Mucosa of descending colon (tissue), 3 donors: Measurements from ENCODE around the gene CEMIP. TPM values are rescaled to one million over a fixed set of nuclear protein-coding genes. Genes with fewer than 3 reads are reported as not detected.
A peak's percentile ranks its signal among the peaks of the same experiment; 100 is the strongest.

Source experiments
- ATAC-seq: fragments of 200-7000 bp; cut with Tn5 transposase; one replicate; pipeline ENCODE4 v1.9.1; 2020; ENCODE audit warnings: mild to moderate bottlenecking, moderate library complexity
- DNase-seq, 3 donors: peaks; one replicate each; pipeline ENCODE4 v3.0.0-alpha.2; 2020
- H3K36me3 ChIP-seq: fragments of 200-600 bp; one replicate; pipeline ENCODE4 v1.8.0; 2021; ENCODE audit warnings: low read depth, mild to moderate bottlenecking
- H3K4me1 ChIP-seq: fragments of 200-600 bp; one replicate; pipeline ENCODE4 v1.8.0; 2021; ENCODE audit warnings: low read depth, mild to moderate bottlenecking
- H3K4me3 ChIP-seq: fragments of 200-600 bp; one replicate; pipeline ENCODE4 v1.8.0; 2021; ENCODE audit warnings: mild to moderate bottlenecking
- H3K9me3 ChIP-seq: fragments of 200-600 bp; one replicate; pipeline ENCODE4 v1.8.0; 2021; ENCODE audit warnings: mild to moderate bottlenecking
- intact Hi-C, 2 donors: fragments of 100-400 bp; cut with DNase I in 1 of 2; cut with micrococcal nuclease in 1 of 2; formaldehyde crosslinking; loops; one replicate each; pipeline versions ENCODE4 v1.11.0 to v1.11.1; 2022; cut with DNase I, micrococcal nuclease
- total RNA-seq, 3 donors: library from RNA; stranded (reverse); fragmentation: NEBNext Ultra II Directional in 2 of 3; extraction: Animal tissue kit (Norgen Biotek cat#: 25700) in 2 of 3; gene quantifications; one replicate each; pipeline versions ENCODE4 v1.2.1 to v1.2.4, GENCODE V29; 2021 to 2023
- TF ChIP-seq, protein P1 (sequence below): fragments of 200-600 bp; IDR thresholded peaks from one replicate; pipeline ENCODE4 v1.8.0; 2022; ENCODE audit warnings: antibody characterized with exemption, mild to moderate bottlenecking
- donor health status: DM: no; HTN: no; CAD: no; lungs with moderate emphysema.
- donor health status: DM: no; HTN: no; CAD: no.
- donor health status: DM: no; HTN: yes; CAD: no.

Gene CEMIP
- total RNA-seq, 3 donors from 2014 or later, result 0.63 to 2.2 (median 1.4) TPM

DNA sequence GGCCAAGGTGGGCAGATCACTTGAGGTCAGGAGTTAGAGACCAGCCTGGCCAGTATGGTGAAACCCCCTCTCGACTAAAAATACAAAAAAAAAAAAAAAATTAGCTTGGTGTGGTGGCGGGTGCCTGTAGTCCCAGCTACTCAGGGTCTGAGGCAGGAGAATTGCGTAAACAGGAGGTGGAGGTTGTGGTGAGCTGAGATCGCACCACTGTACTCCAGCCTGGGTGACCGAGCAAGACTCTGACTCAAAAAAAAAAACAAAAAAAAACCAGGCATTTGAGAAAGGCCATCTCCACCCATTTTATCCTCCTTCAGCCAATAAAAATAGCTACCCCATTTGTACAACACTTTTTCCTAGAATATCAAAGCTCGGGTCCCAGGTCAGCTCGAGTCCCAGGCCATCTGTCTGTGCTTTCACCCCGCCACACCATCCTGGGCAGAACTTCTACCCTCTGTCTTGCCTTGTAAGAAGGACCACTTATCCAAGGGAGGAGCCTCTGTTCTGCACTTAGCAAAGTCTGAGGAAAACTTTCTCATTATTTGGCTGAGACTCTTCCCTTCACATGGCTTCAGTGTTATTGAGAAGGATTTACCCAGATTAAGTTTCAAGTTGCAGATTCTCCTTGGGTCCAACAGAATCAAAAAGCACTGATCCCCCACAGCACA lies 111.3 kb downstream of the CEMIP start:
- Histone ChIP-seq H3K9me3 (no peaks in the 10 kb centered on the region), H3K36me3 (no peaks in the 10 kb centered on the region), H3K4me1 (no peaks in the 10 kb centered on the region), H3K4me3 (no peak overlapping the region)
- TF ChIP-seq, protein P1, sequence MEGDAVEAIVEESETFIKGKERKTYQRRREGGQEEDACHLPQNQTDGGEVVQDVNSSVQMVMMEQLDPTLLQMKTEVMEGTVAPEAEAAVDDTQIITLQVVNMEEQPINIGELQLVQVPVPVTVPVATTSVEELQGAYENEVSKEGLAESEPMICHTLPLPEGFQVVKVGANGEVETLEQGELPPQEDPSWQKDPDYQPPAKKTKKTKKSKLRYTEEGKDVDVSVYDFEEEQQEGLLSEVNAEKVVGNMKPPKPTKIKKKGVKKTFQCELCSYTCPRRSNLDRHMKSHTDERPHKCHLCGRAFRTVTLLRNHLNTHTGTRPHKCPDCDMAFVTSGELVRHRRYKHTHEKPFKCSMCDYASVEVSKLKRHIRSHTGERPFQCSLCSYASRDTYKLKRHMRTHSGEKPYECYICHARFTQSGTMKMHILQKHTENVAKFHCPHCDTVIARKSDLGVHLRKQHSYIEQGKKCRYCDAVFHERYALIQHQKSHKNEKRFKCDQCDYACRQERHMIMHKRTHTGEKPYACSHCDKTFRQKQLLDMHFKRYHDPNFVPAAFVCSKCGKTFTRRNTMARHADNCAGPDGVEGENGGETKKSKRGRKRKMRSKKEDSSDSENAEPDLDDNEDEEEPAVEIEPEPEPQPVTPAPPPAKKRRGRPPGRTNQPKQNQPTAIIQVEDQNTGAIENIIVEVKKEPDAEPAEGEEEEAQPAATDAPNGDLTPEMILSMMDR, result no peak
- DNase-seq, result no peak
- ATAC-seq, result no peak
- intact Hi-C loops, result no loop called here

DNA sequence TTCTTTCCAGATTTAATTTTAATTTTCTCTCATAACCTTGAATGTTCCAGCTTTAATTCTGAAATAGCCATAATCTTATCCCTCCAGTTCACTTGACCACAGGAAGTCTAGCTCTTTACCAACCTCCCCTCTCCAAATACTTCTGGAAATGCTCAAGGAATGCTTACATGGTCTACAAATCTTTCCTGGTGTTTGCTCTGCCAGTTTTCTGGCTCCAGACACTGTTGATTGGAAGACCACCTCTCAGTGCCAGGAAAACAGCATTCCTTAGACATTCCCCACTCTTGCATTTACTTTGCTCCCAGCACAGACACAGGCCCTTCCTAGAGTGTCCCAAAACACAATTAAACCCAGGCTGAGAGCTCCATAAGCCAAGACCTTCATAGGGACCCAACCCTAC lies 111.8 kb downstream of the CEMIP start:
- intact Hi-C loops, result no loop called here

DNA sequence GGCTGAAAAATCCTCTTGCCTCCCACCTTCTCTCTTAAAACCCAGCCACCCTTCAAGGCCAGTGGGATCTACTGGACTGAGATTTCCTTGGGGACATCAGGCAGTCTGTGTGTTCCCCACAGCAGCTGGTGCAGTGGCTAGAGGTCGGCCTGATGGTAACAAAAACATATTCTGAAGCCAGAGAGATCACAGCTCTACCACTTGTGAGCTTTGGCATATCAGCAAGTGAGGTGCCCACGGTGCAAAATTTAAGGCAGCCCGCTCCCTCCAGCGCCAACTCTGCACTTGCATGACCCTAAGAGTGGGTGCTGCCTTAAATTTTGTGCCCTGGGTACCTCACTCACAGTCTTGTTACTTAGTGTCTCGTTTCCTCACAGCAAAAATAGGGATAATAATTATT lies 113.2 kb downstream of the CEMIP start:
- no peak for ATAC-seq
- TF ChIP-seq, protein P1, result no peak
- Histone ChIP-seq H3K4me3 (no peak overlapping the region), H3K9me3 (peaks cover 5% of the 10 kb centered on the region), H3K4me1 (no peaks in the 10 kb centered on the region), H3K36me3 (no peaks in the 10 kb centered on the region)
- intact Hi-C loops, result no loop called here
- DNase-seq, result no peak

More for the DNA sequence above, 111.8 kb downstream of the CEMIP start:
- no peak for ATAC-seq
- TF ChIP-seq, protein P1, result no peak
- Histone ChIP-seq H3K4me1 (no peaks in the 10 kb centered on the region), H3K9me3 (peaks cover 2% of the 10 kb centered on the region), H3K4me3 (no peak overlapping the region), H3K36me3 (no peaks in the 10 kb centered on the region)
- no peak for DNase-seq

DNA sequence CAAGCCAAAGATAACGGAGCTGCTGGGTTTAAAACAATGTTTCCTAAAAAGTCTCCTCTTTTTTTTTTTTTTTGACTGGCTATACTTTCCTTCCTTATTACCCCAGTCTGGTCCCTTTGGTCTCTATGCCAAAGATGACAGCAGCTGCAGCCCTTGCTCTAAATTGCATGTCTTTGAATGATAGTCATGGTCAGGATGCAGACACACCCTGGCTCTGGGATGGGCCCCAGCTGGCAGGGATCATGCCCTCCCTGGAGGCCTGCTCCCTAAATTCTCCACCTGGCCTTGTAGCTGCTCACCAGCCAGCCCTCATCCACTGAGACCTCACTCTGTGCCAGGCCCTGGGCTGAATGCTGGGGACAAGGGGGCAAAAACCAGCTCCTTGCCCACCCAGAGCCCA lies 114.6 kb downstream of the CEMIP start:
- Histone ChIP-seq H3K4me1 (no peaks in the 10 kb centered on the region), H3K36me3 (no peaks in the 10 kb centered on the region), H3K9me3 (peaks cover 5% of the 10 kb centered on the region), H3K4me3 (no peak overlapping the region)
- DNase-seq (peak in 1 of 3 donors; percentile 21), ATAC-seq (peak; percentile 80)
- TF ChIP-seq, protein P1, result no peak
- intact Hi-C loops, result no loop called here

DNA sequence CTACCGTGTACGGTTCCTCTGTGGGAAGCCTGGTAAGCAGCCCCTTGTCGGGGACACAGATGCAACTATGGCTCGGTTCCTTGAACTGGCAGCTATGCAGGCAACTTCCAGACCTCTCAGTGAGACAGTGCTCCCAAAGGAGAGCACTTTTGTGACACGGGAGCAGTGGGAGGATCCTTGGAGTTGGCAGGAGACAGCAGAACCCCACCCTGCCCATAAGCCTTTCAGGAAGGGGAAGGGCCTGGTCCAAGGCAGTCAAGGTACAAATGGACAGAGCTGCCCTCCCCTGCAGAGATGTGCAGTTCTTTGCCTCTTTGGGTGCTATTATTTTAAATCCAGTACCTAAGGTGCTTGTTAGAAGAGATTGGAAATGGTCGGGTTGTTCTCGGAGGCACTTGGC lies 115.9 kb downstream of the CEMIP start:
- TF ChIP-seq, protein P1, result no peak
- Histone ChIP-seq H3K9me3 (peaks cover 5% of the 10 kb centered on the region), H3K36me3 (no peaks in the 10 kb centered on the region), H3K4me1 (no peaks in the 10 kb centered on the region), H3K4me3 (no peak overlapping the region)
- intact Hi-C loops, result no loop called here
- no peak for DNase-seq
- ATAC-seq, result peak; percentile 62
